ENCODE results near the gene STPG2. TPM values are rescaled to one million over a fixed set of nuclear protein-coding genes. Genes with fewer than 3 reads are reported as not detected.

STPG2 gene
- total and polyA plus RNA-seq, 10 of the 15 experiments (the other 5 are each of a cell fraction or from before 2014, with no cell fraction given), result 0.13 to 0.24 TPM; not detected in 8

DNA sequence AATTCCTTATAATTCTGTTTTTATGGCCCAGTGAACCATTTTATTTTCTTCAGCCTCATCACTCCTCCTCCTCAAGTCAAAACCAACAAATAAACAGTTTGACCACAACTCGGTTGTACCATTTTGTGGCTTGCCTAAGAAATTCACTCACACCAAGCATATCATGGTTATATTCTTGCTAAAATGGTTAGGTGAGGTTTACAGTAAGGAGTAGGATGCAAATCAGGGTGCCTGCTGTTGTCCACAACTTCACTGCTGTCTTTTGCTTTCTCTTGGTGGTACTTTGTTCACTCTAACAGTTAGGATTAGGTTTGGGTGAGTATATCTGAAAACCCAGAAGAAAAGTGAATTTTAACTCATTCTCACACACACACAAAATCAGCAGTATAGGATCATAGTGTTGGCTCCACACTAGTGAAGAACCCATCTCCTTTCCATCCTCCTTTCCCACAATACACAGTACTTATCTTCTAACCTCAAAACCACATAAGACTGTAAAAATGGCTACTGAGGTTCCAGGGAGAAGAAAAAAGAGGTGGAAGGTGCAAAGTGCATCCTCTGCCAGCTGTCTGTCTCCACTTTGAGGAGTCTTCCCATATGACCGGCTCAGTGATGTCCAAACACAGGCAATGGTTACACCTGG, 368.8 kb downstream of the STPG2 start:
- no peak overlapping the region for H3K4me3 ChIP-seq
- no peaks in the 10 kb centered on the region for H3K79me2 ChIP-seq (ENCODE audit: control insufficient read depth, insufficient read depth, low read length)
- no peak for DNase-seq (ENCODE audit: low read depth, low spot score)
- H4K20me1 ChIP-seq (ENCODE audit: control insufficient read depth, insufficient read depth), result no peaks in the 10 kb centered on the region
- ChIA-PET POLR2A (interaction anchor here (0.6 kb wide), 2 partner anchors 467 to 1493 kb away, joined by 4 read pairs; no protein-coding TSS in a partner anchor), CTCF (no interaction called here), SMC1A (ENCODE audit: uncharacterized antibody, unreplicated experiment) (no interaction called here), RAD21 (ENCODE audit: unreplicated experiment) (no interaction called here)
- H3K4me1 ChIP-seq (ENCODE audit: control insufficient read depth, insufficient read depth, low read length), result no peaks in the 10 kb centered on the region
- no peak overlapping the region for H2AFZ ChIP-seq (ENCODE audit: control insufficient read depth, low read depth, low read length)
- BruUV-seq (replicated peaks), result no TSS peak
- no peaks in the 10 kb centered on the region for H3K36me3 ChIP-seq (ENCODE audit: control insufficient read depth in 2 of 2, insufficient read depth in 2 of 2, low read length in 1 of 2)
- H3K9me3 ChIP-seq (replicated peaks; ENCODE audit: control insufficient read depth, insufficient read depth, low read length), result no peaks in the 10 kb centered on the region
- 49% methylated on average over 2 of the region's 2 CpGs for WGBS (ENCODE audit: insufficient coverage, insufficient replicate concordance, low lambda C conversion rate, missing lambda C conversion rate)
- in situ Hi-C loops (cut with MboI) (no loop called here), intact Hi-C loops (cut with micrococcal nuclease; ENCODE audit: unreplicated experiment) (no loop called here)
- H3K4me2 ChIP-seq (ENCODE audit: control insufficient read depth, insufficient read depth), result no peak overlapping the region
- no peak for ATAC-seq
- no peaks in the 10 kb centered on the region for H3K27me3 ChIP-seq (replicated peaks in 1 of 2; ENCODE audit: control insufficient read depth in 2 of 2, insufficient read depth in 2 of 2, low read length in 1 of 2)
- TF ChIP-seq YBX1 (IDR thresholded peaks at IDR 0.05), result no peak
- TF ChIP-seq, protein P1, sequence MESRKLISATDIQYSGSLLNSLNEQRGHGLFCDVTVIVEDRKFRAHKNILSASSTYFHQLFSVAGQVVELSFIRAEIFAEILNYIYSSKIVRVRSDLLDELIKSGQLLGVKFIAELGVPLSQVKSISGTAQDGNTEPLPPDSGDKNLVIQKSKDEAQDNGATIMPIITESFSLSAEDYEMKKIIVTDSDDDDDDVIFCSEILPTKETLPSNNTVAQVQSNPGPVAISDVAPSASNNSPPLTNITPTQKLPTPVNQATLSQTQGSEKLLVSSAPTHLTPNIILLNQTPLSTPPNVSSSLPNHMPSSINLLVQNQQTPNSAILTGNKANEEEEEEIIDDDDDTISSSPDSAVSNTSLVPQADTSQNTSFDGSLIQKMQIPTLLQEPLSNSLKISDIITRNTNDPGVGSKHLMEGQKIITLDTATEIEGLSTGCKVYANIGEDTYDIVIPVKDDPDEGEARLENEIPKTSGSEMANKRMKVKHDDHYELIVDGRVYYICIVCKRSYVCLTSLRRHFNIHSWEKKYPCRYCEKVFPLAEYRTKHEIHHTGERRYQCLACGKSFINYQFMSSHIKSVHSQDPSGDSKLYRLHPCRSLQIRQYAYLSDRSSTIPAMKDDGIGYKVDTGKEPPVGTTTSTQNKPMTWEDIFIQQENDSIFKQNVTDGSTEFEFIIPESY (IDR thresholded peaks at IDR 0.05), result no peak
- TF ChIP-seq SRF (IDR thresholded peaks at IDR 0.05; ENCODE audit: low read depth in 2 of 2, low read length in 2 of 2), result no peak
- TF ChIP-seq SMAD1 (IDR thresholded peaks at IDR 0.05; ENCODE audit: low read depth, partially characterized antibody), result no peak
- no peak for TF ChIP-seq NR2F1 (conservative IDR thresholded peaks at IDR 0.05)
- no peak for TF ChIP-seq SIN3A (IDR thresholded peaks at IDR 0.05; ENCODE audit: low read depth, low read length)
- TF ChIP-seq TAF1 (IDR thresholded peaks at IDR 0.05; ENCODE audit: borderline replicate concordance, low read depth, low read length), result no peak
- no peak for TF ChIP-seq EED (IDR thresholded peaks at IDR 0.05; ENCODE audit: low read depth)
- no peak for TF ChIP-seq HCFC1 (IDR thresholded peaks at IDR 0.05; ENCODE audit: low read length)
- TF ChIP-seq NRF1 (conservative IDR thresholded peaks at IDR 0.05; ENCODE audit: low read depth, low read length), result no peak
- TF ChIP-seq CREB1 (IDR thresholded peaks at IDR 0.05; ENCODE audit: low read depth), result no peak
- TF ChIP-seq SREBF1 (IDR thresholded peaks at IDR 0.05; ENCODE audit: low read length), result no peak
- H3K27ac ChIP-seq (ENCODE audit: control insufficient read depth, insufficient read depth), result no peak overlapping the region
- no peak overlapping the region for H3K9ac ChIP-seq (ENCODE audit: control insufficient read depth, insufficient read depth, low read length)
- FAIRE-seq, result no peak
